KOPT-K1 (cell line): ENCODE data around the gene CALN1.
"Not testable (repeated sequence)": the region's sequence is repeated elsewhere in the genome, so short reads cannot be mapped to it uniquely, and the experiment has no call there.

Source experiments
- H3K27ac ChIP-seq: fragments of 200-600 bp; sonication (generic); 2 replicates; pipeline ENCODE4 v1.5.1; 2016; ENCODE audit warnings: antibody characterized with exemption, mild to moderate bottlenecking, low read depth, low read length; ENCODE audit not compliant: poor library complexity, severe bottlenecking
- H3K36me3 ChIP-seq: fragments of 200-600 bp; sonication (generic); 2 replicates; pipeline ENCODE4 v1.5.1; 2017; ENCODE audit warnings: antibody characterized with exemption, mild to moderate bottlenecking, low read length, moderate library complexity; ENCODE audit not compliant: insufficient read depth
- H3K9me3 ChIP-seq: fragments of 200-600 bp; sonication (generic); 2 replicates; pipeline ENCODE4 v1.5.1; 2017; ENCODE audit warnings: antibody characterized with exemption, low read length, mild to moderate bottlenecking; ENCODE audit not compliant: insufficient read depth, poor library complexity, severe bottlenecking

The CALN1 gene

DNA sequence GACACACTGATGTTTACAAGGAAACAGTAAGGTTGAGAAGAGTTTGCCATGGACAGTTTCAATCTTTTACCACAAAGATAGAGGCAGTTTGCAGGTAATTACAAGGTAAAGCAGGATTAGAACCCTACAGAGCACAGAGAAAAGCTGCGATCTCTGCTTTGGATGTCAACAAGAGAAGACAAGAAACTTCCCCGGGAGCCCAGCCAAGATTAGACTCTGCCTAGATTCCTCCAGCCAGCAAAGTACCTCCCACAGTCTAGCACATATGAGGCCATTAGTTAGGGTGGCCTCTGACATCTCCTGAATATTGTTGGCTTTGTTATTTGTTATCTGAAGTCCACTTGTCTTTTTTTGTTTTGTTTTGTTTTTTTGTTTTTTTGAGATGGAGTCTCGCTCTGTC, 178.1 kb downstream of the CALN1 start:
- Histone ChIP-seq H3K27ac (no peak overlapping the region), H3K9me3 (no peaks in the 10 kb centered on the region), H3K36me3 (no peaks in the 10 kb centered on the region)

DNA sequence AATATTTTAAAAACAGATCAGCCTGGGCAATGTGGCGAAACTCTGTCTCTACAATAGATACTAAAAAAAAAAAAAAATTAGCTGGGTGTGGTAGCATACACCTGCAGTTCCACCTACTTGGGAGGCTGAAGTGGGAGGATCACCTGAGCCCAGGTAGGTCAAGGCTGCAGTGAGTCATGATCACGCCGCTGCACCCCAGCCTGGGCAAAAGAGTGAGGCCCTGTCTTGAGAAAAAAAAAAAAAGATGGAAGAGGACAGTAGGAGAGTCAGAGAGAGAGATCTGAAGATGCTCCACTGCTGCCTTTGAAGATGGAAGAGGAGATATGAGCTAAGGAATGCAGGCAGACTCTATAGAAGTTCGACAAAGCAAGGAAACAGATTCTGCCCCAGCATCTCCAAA, 181.9 kb downstream of the CALN1 start:
- no peaks in the 10 kb centered on the region for H3K9me3 ChIP-seq
- H3K36me3 ChIP-seq = no peaks in the 10 kb centered on the region
- H3K27ac ChIP-seq = no peak overlapping the region

DNA sequence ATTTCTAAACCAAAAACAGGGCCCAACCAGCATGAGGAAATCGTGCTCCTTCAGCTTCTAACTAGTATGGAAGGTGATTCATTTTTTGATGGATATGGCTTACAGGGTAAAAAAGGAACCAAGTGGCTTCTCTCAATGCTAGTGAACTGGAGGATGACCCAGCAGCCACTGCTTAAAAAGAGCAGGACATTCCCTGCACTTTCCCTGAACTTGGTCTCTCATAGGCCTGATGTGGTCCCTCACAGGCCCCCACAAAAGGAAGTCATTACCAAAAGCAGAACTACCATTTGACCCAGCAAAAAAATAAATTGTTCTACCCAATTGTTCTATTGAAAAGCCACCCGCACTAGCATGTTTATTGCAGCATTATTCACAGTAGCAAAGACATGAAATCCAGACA, 188.8 kb downstream of the CALN1 start:
- Histone ChIP-seq H3K36me3 (no peaks in the 10 kb centered on the region), H3K27ac (no peak overlapping the region), H3K9me3 (no peaks in the 10 kb centered on the region)

DNA sequence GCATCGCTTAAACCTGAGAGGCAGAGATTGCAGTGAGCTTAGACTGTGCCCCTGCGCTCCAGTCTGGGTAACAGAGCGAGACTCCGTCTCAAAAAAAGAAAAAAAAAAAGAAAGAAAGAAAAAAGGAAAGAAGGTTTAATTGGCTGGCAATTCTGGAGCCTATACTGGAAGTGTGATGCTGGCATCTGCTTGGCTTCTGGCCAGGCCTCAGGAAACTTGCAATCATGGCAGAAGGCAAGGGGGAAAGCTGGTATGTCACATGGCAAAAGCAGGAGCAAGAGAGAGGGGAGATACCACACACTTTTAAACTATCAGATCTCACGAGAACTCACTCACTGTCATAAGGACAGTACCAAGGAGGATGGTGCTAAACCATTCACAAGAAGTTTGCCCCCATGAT, 190.0 kb downstream of the CALN1 start:
- Histone ChIP-seq H3K9me3 (no peaks in the 10 kb centered on the region), H3K27ac (no peak overlapping the region), H3K36me3 (no peaks in the 10 kb centered on the region)

DNA sequence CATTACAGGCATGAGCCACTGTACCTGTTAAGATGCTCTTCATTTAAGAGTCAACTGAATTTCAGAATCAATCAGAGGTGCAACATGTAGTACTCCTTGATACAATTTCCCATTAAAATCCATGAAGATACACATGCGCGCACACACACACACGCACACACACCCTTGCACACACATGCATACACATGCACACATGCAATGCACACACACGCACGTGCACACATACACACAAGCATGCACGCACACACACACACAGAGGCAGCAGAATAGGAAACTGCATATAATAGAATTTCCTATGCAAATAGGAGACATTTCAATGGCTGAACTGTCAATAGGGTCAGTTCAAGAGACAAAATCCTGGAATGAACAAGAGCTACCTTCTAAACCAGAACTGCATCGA, 192.6 kb downstream of the CALN1 start:
- Histone ChIP-seq H3K27ac (no peak overlapping the region), H3K9me3 (no peaks in the 10 kb centered on the region), H3K36me3 (no peaks in the 10 kb centered on the region)

DNA sequence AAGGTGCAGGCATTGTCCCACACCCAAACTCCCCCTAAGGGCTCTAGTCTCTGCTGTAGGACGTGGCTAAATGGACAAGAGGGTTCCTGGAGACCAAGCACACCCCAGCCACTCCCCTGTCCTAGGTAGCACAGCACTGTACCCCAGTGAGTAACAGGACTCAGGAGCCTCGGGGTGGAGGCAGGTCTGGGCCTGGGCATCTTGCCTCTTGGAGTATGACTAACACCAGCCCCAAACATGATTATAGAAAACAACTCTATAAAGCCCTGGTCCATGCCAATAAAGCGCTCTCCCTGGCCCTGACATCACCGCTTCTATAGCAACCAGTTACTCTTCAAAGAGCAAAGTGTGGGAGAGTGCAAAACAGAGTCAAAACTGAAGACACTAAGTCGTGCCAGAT, 195.0 kb downstream of the CALN1 start:
- H3K9me3 ChIP-seq = no peaks in the 10 kb centered on the region
- H3K27ac ChIP-seq = no peak overlapping the region
- no peaks in the 10 kb centered on the region for H3K36me3 ChIP-seq

DNA sequence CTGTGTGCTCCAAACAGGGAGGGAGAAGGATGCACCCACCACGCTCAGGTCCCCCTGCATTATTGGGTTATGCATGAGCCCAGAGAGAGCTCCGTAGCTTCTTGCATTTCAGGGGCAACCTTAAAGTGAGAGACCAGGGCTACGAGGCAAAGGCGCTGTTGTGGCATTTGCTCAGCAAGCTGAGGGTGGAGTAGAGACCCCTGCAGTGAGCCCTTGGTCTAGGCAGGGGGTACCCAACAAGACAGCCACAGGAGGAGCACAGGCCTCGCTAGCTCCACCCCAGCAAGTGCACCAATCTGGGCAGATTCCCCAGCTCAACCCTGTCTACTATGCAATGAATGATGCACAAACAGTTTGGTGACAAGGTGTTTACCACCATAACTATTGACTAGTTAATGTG, 198.4 kb downstream of the CALN1 start:
- no peak overlapping the region for H3K27ac ChIP-seq
- no peaks in the 10 kb centered on the region for H3K9me3 ChIP-seq
- H3K36me3 ChIP-seq = no peaks in the 10 kb centered on the region

DNA sequence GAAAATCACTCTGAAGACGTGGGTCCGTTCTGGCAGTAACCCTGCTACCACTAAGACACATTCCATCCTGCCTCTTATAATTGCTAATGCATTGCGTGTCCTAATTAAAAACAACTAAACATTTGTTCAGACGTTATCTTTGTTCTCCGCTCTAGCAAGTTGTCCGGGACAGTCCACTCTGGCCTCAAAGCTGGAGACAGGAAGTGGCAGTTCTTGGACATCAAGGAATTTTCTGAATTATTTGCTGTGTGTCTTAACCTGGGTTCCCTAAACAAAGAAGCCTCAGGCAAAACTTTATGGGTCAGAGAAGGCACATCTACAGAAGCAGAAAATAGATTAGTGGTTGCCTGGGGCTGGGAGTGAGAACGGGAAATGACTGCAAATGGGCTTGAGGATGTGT, 199.1 kb downstream of the CALN1 start:
- H3K27ac ChIP-seq = no peak overlapping the region
- no peaks in the 10 kb centered on the region for H3K9me3 ChIP-seq
- H3K36me3 ChIP-seq = no peaks in the 10 kb centered on the region

DNA sequence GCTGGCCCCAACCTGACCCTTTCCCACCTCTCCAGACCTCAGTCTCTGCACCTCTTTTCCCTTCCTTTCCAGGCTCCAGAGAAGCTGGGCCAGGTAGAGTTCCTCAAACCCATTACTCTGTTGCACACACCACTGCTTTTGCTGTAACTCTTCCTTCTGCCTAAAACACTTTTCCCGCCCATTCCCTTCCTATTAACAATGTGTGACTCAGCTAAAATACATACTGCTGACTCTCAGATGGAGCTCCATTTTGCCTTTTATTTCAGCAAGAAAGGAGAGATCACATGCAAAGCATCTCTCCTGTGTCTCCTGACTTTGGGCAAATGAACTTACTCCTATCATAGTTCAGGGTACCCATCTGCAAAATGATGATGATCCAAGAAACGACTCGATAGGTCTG, 201.0 kb downstream of the CALN1 start:
- no peaks in the 10 kb centered on the region for H3K36me3 ChIP-seq
- no peaks in the 10 kb centered on the region for H3K9me3 ChIP-seq
- no peak overlapping the region for H3K27ac ChIP-seq

DNA sequence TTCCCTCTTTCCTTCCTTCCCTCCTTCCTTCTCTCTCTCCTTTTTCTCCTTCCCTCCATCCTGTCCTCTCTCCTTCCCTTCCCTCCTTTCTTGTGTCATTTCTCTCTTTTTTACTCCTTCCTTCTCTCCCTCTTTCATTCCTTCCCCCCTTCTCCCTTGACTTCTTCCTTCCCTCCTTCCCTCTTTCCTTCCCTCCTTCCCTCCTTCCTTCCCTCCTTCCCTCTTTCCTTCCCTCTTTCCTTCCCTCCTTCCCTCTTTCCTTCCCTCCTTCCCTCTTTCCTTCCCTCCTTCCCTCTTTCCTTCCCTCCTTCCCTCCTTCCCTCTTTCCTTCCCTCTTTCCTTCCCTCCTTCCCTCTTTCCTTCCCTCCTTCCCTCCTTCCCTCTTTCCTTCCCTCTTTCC, 203.1 kb downstream of the CALN1 start:
- H3K36me3 ChIP-seq, H3K9me3 ChIP-seq, H3K27ac ChIP-seq: not testable (repeated sequence)

DNA sequence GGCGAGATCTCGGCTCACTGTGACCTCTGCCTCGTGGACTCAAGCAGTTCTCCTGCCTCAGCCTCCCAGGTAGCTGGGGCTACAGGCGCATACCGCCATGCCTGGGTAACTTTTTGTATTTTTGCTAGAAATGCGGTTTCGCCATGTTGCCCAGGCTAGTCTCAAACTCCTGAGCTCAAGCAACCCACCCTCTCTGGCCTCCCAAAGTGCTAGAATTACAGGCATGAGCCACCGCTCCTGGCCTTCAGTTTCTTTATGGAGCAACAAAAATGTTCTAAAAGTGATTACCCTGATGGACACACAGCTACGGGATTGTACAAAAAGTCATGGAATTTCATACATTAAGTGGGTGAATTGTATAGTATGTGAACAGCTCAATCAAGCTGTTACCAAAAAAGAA, 216.0 kb downstream of the CALN1 start:
- no peak overlapping the region for H3K27ac ChIP-seq
- H3K9me3 ChIP-seq = no peaks in the 10 kb centered on the region
- H3K36me3 ChIP-seq = no peaks in the 10 kb centered on the region

DNA sequence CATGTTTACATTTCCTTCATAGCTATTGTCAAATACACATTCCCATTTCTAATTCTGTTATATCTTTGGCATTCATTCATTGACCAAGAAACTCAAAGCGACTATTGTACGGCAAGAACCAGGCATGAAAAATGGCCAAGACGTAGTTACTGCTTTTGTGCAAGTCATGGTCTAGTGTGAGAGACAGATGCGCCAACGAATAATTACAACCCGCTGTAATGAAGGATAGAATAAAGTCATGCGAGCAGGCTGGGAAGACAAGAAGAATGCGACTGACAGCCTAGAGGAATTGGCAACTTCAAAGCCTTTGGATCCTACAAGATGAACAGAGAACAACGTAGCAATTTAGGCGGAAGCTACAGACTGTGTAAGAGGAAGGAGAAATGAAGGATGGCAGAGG, 221.2 kb downstream of the CALN1 start:
- Histone ChIP-seq H3K9me3 (no peaks in the 10 kb centered on the region), H3K27ac (no peak overlapping the region), H3K36me3 (no peaks in the 10 kb centered on the region)

DNA sequence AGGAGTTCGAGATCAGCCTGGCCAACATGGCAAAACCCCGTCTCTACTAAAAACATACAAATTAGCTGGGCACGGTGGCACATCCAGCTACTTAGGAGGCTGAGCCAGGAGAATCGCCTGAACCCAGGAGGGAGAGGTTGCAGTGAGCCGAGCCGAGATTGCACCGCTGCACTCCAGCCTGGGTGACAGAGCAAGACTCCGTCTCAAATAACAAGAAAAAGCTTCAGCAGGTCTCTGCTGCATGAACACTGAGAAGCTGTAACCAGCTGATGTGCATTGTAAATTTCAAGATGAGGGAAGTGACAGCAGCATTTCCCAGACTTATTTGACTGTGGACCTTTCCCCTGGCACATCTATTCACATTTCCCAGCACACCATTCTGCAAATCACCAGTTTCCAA, 222.0 kb downstream of the CALN1 start:
- H3K9me3 ChIP-seq = no peaks in the 10 kb centered on the region
- no peak overlapping the region for H3K27ac ChIP-seq

DNA sequence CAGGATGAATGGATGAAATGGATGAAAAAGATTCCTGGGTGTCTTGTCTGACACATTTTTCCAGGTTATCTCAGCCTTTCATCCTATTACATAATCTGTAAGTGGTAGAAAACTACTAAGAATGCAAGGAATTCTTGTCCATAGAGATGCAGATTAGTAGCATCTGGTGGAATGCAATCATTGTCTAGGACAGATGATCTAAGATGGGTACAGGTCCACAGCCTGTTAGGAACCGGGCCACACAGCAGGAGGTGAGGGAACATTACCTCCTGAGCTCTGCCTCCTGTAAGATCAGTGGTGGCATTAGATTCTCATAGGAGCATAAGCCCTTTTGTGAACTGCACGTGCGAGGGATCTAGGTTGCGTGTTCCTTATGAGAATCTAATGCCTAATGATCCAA, 225.0 kb downstream of the CALN1 start:
- Histone ChIP-seq H3K27ac (no peak overlapping the region), H3K36me3 (no peaks in the 10 kb centered on the region)

More for the DNA sequence above, 222.0 kb downstream of the CALN1 start:
- no peaks in the 10 kb centered on the region for H3K36me3 ChIP-seq

DNA sequence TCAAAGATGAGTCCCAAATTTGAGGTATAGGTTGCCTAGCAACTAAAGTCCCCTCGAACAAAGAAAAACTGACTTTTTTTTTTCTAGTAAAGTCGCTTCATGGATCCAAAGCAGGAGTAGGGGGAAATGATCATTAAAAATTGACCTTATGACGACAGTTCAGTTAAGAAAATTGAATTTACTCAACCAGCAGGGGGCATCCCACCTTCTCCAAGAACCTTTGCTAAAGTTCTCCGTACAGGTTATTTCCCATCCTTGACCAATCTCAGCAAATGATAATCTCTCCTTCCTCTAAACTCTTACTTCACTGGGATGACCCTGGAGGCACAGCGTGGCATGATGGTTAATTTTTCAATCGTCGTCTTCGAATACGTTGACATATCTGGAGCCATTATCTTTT, 228.3 kb downstream of the CALN1 start:
- H3K9me3 ChIP-seq = no peaks in the 10 kb centered on the region
- no peaks in the 10 kb centered on the region for H3K36me3 ChIP-seq
- no peak overlapping the region for H3K27ac ChIP-seq

More for the DNA sequence above, 225.0 kb downstream of the CALN1 start:
- H3K9me3 ChIP-seq = no peaks in the 10 kb centered on the region

DNA sequence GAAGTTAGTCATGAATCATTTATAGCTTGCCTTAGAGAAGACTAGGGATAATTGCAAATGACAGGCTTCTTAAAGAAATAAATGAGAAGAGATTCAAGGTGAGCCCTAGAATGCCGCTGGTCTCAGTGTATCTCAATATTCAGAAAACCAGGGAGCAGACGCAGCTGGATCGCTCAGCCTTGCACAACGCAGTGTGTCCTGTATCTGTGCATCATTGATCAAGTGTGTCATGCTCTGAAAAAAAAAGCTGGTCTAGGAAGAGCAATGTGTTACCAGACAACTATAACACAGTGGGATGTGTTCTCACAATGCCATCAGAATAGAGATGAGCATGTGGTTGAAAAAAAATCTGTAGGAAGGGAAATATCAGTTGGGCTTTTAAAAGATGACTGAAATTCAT, 230.1 kb downstream of the CALN1 start:
- H3K36me3 ChIP-seq = no peaks in the 10 kb centered on the region
- H3K9me3 ChIP-seq = no peaks in the 10 kb centered on the region
- H3K27ac ChIP-seq = no peak overlapping the region

DNA sequence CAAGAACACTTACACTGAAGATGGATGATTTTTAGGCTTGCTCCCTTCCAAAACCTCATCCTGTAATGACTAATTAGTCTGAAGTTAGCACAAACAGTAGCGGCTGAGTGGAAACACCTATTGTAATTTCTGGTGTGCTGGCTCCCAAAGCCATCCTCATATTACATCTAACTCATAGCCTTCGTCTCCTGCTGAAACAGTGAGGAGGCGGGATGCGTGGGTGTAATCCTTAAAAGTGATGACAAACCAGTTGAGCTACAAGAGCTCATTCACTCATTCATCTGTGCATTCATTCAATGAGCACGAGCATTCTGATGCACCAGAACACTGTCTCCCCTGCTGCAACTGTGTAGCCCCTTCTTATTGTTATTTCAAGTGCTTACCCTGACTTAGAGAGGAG, 235.3 kb downstream of the CALN1 start:
- Histone ChIP-seq H3K9me3 (peaks cover 11% of the 10 kb centered on the region), H3K27ac (no peak overlapping the region), H3K36me3 (no peaks in the 10 kb centered on the region)
